ENCODE results near the gene CCDC194. TPM values are rescaled to one million over a fixed set of nuclear protein-coding genes. Genes with fewer than 3 reads are reported as not detected.
A peak's percentile ranks its signal among the peaks of the same experiment; 100 is the strongest.

CCDC194 gene
- total RNA-seq, 1 experiment from 2014 or later = 0.37 TPM

DNA sequence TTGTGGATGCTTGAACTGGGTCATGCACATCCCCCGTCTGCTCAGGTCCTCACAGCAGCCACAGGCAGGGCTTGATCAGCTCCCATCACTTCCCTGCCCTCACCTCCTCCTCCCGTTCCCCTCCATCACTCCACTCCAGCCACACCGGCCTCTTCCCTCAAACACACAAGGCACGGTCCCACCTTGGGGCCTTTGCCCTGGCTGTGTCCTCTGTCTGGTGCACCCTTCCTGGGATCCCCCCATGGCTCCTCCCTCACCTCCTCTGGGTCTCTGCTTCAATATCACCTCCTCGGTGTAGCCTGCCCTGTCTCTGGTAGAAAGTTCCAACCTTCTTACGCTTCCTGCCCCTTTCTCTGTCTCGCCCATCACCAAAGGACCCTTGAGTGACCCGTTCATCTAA is 40.6 kb downstream of the CCDC194 start:
- DNase-seq (ENCODE audit: unreplicated experiment) = no peak
- CTCF ChIA-PET = interaction anchor here (0.6 to 2.6 kb wide), 2 partner anchors 33 to 221 kb away, joined by 4 to 16 read pairs; no protein-coding TSS in a partner anchor
- H3K36me3 Mint-ChIP-seq (ENCODE audit: insufficient read depth, unreplicated experiment) = no peaks in the 10 kb centered on the region
- H3K4me1 Mint-ChIP-seq (ENCODE audit: insufficient read depth, unreplicated experiment) = peaks cover 14% of the 10 kb centered on the region
- intact Hi-C loops (cut with micrococcal nuclease) = no loop called here
- no TSS peak for BruUV-seq (replicated peaks)
- H3K9me3 Mint-ChIP-seq (ENCODE audit: unreplicated experiment) = no peaks in the 10 kb centered on the region
- POLR2A ChIA-PET = no interaction called here
- H3K4me3 Mint-ChIP-seq (ENCODE audit: unreplicated experiment) = no peak overlapping the region
- no peaks in the 10 kb centered on the region for H3K27me3 Mint-ChIP-seq (ENCODE audit: insufficient read depth, unreplicated experiment)
- TF ChIP-seq, protein P1, sequence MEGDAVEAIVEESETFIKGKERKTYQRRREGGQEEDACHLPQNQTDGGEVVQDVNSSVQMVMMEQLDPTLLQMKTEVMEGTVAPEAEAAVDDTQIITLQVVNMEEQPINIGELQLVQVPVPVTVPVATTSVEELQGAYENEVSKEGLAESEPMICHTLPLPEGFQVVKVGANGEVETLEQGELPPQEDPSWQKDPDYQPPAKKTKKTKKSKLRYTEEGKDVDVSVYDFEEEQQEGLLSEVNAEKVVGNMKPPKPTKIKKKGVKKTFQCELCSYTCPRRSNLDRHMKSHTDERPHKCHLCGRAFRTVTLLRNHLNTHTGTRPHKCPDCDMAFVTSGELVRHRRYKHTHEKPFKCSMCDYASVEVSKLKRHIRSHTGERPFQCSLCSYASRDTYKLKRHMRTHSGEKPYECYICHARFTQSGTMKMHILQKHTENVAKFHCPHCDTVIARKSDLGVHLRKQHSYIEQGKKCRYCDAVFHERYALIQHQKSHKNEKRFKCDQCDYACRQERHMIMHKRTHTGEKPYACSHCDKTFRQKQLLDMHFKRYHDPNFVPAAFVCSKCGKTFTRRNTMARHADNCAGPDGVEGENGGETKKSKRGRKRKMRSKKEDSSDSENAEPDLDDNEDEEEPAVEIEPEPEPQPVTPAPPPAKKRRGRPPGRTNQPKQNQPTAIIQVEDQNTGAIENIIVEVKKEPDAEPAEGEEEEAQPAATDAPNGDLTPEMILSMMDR (IDR thresholded peaks at IDR 0.05; ENCODE audit: unreplicated experiment) = no peak
- peak overlapping the region; percentile 44 for H3K27ac Mint-ChIP-seq (ENCODE audit: low read depth, unreplicated experiment)

- intact Hi-C loops (cut with micrococcal nuclease) = no loop called here
- Mint-ChIP-seq H3K36me3 (ENCODE audit: insufficient read depth, unreplicated experiment) (no peaks in the 10 kb centered on the region), H3K9me3 (ENCODE audit: unreplicated experiment) (no peaks in the 10 kb centered on the region), H3K27me3 (ENCODE audit: insufficient read depth, unreplicated experiment) (no peaks in the 10 kb centered on the region), H3K4me1 (ENCODE audit: insufficient read depth, unreplicated experiment) (peaks cover 11% of the 10 kb centered on the region), H3K27ac (ENCODE audit: low read depth, unreplicated experiment) (peak overlapping the region; percentile 44), H3K4me3 (ENCODE audit: unreplicated experiment) (no peak overlapping the region)
- ChIA-PET POLR2A (no interaction called here), CTCF (no interaction called here)
- TF ChIP-seq, protein P1 (IDR thresholded peaks at IDR 0.05; ENCODE audit: unreplicated experiment) = no peak
- no TSS peak for BruUV-seq (replicated peaks)
- peak; percentile 54 for DNase-seq (ENCODE audit: unreplicated experiment)
Observed at GRCh38 chr19:17352608-17353280, 41.3 kb downstream of the CCDC194 start.

DNA sequence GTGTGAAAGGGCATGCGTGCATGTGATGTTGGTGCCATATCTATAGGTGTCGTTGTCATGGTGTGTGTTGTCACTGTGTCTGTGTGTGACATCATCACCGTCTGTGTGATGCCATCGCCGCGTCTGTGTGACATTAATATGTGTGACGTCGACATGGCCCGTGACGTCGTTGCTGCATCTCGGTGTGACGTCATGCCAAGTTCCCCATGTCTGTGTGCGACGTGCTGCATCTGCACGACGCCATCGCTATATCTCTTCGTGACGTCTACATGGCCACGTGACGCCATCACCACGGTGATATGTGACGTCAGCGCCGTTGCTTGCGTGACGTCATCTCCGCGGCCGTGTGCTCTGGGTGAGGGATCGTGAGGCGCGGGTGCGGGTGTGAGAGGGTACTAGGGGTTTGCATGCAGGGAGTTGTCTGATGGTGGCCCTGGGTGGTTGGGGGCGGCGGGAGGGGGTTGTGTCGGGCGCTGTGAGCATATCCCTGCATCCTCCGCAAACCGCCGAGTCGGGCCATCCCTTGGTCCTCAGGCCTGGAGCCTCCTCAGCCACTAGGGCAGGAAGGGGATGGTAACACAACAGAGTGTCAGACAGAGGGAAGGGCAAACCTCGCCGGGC is 42.1 kb downstream of the CCDC194 start:
- H3K4me1 Mint-ChIP-seq (ENCODE audit: insufficient read depth, unreplicated experiment) = peaks cover 11% of the 10 kb centered on the region
- POLR2A ChIA-PET = no interaction called here

DNA sequence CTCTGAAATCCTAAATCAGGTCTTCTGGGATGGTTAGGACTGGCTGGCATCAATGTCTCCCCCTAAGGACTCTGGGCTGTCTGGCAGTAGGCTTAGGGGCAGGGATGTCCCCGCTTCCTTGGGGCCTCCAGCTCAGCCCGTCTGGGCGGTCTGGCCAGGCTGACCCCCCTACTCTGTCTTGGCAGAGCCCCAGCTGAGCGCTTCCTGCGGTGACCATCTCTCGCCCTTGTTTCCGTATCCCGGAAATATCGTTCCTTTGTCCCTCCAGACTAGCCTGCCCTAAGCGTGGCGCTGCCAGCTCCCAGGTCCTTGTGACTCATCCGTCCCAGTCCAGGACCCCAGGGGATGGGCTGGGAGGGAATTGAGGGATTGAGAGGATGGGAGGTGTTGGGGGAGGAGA is 45.3 kb downstream of the CCDC194 start:
- Mint-ChIP-seq H3K4me3 (ENCODE audit: unreplicated experiment) (no peak overlapping the region), H3K36me3 (ENCODE audit: insufficient read depth, unreplicated experiment) (no peaks in the 10 kb centered on the region), H3K9me3 (ENCODE audit: unreplicated experiment) (no peaks in the 10 kb centered on the region), H3K27ac (ENCODE audit: low read depth, unreplicated experiment) (peak overlapping the region; percentile 9), H3K4me1 (ENCODE audit: insufficient read depth, unreplicated experiment) (peaks cover 15% of the 10 kb centered on the region), H3K27me3 (ENCODE audit: insufficient read depth, unreplicated experiment) (no peaks in the 10 kb centered on the region)
- ChIA-PET CTCF (interaction anchor here (0.5 to 4.1 kb wide), 6 partner anchors 8 to 304 kb away, joined by 3 to 29 read pairs (median 6); no protein-coding TSS in a partner anchor), POLR2A (no interaction called here)
- TF ChIP-seq, protein P1 (IDR thresholded peaks at IDR 0.05; ENCODE audit: unreplicated experiment) = no peak
- intact Hi-C loops (cut with micrococcal nuclease) = loop anchor here (5.0 kb wide), 1 partner anchor 56 kb away; no protein-coding TSS in a partner anchor
- no TSS peak for BruUV-seq (replicated peaks)
- peak; percentile 87 for DNase-seq (ENCODE audit: unreplicated experiment)

More for the DNA sequence above, 42.1 kb downstream of the CCDC194 start:
- no peaks in the 10 kb centered on the region for H3K36me3 Mint-ChIP-seq (ENCODE audit: insufficient read depth, unreplicated experiment)
- intact Hi-C loops (cut with micrococcal nuclease) = no loop called here
- DNase-seq (ENCODE audit: unreplicated experiment) = no peak
- no peaks in the 10 kb centered on the region for H3K9me3 Mint-ChIP-seq (ENCODE audit: unreplicated experiment)
- H3K4me3 Mint-ChIP-seq (ENCODE audit: unreplicated experiment) = no peak overlapping the region
- H3K27me3 Mint-ChIP-seq (ENCODE audit: insufficient read depth, unreplicated experiment) = no peaks in the 10 kb centered on the region
- TF ChIP-seq, protein P1 (IDR thresholded peaks at IDR 0.05; ENCODE audit: unreplicated experiment) = no peak
- H3K27ac Mint-ChIP-seq (ENCODE audit: low read depth, unreplicated experiment) = no peak overlapping the region
- no TSS peak for BruUV-seq (replicated peaks)
- CTCF ChIA-PET = no interaction called here
